ENCODE results near the gene EGLN2. TPM values are rescaled to one million over a fixed set of nuclear protein-coding genes. Genes with fewer than 3 reads are reported as not detected.

The EGLN2 gene
- total and polyA plus RNA-seq, 10 of the 15 experiments (the other 5 are each of a cell fraction or from before 2014, with no cell fraction given) = 8.6 to 93.0 (median 66.8) TPM

DNA sequence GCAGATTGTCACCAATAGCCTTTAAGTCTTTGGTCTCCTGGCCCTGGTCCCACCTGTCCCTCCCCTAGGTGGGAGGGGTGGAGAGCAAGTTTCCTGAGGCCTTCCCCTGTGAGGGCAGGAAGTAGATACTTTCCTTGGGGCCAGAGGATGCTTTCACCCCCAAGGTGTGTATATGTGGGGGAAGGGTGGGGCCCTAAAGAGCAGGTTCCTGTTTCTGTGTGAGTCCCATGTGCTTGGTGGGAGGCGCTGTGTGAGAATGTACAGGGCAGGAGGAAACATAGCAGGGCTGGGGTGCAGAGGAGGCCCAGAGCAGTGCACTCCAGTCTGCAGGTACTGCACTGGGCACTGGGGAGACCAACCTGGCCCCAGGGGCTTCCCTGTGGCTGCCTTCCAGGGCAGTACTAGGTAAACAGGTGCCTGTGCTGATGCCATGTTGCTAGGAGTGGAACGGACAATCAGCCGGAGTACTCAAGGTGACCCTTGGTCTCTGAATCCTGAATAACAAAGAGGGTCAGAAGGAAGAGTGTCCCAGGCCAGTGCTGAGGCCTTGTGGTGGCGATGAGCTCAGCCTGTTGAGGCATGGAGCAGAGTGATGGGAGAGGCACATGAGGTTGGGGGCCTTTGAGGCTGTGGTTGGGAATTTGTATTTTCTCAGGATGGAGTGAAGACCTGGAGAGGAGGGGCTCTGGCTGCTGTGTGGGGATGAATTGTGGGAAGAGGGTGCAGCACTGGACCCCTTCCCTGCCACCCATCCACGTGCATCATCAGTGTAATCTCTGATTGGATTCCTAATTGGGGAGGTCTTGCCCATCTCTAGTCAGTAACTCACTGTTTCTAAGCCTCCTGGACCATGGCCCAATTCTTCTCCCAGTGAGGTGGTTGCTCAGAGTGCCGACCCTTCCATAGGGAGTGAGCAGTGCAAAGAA lies 5.1 kb downstream of the EGLN2 start (continued):
- TF ChIP-seq, protein P1, sequence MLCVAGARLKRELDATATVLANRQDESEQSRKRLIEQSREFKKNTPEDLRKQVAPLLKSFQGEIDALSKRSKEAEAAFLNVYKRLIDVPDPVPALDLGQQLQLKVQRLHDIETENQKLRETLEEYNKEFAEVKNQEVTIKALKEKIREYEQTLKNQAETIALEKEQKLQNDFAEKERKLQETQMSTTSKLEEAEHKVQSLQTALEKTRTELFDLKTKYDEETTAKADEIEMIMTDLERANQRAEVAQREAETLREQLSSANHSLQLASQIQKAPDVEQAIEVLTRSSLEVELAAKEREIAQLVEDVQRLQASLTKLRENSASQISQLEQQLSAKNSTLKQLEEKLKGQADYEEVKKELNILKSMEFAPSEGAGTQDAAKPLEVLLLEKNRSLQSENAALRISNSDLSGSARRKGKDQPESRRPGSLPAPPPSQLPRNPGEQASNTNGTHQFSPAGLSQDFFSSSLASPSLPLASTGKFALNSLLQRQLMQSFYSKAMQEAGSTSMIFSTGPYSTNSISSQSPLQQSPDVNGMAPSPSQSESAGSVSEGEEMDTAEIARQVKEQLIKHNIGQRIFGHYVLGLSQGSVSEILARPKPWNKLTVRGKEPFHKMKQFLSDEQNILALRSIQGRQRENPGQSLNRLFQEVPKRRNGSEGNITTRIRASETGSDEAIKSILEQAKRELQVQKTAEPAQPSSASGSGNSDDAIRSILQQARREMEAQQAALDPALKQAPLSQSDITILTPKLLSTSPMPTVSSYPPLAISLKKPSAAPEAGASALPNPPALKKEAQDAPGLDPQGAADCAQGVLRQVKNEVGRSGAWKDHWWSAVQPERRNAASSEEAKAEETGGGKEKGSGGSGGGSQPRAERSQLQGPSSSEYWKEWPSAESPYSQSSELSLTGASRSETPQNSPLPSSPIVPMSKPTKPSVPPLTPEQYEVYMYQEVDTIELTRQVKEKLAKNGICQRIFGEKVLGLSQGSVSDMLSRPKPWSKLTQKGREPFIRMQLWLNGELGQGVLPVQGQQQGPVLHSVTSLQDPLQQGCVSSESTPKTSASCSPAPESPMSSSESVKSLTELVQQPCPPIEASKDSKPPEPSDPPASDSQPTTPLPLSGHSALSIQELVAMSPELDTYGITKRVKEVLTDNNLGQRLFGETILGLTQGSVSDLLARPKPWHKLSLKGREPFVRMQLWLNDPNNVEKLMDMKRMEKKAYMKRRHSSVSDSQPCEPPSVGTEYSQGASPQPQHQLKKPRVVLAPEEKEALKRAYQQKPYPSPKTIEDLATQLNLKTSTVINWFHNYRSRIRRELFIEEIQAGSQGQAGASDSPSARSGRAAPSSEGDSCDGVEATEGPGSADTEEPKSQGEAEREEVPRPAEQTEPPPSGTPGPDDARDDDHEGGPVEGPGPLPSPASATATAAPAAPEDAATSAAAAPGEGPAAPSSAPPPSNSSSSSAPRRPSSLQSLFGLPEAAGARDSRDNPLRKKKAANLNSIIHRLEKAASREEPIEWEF (IDR thresholded peaks at IDR 0.05; ENCODE audit: insufficient replicate concordance, low read depth, low read length) = no peak
- peak; percentile 40; the same call in 1 of the 2 replicates for TF ChIP-seq IKZF1 (conservative IDR thresholded peaks at IDR 0.05)
- TF ChIP-seq NR2F1 (conservative IDR thresholded peaks at IDR 0.05) = no peak
- TF ChIP-seq HCFC1 (IDR thresholded peaks at IDR 0.05; ENCODE audit: low read length) = no peak
- no peak for TF ChIP-seq EZH2 (IDR thresholded peaks at IDR 0.05; ENCODE audit: borderline replicate concordance, control insufficient read depth, low read depth, low read length)
- TF ChIP-seq NBN (IDR thresholded peaks at IDR 0.05) = peak; percentile 31; the same call in 1 of the 2 replicates
- TF ChIP-seq, protein P2, sequence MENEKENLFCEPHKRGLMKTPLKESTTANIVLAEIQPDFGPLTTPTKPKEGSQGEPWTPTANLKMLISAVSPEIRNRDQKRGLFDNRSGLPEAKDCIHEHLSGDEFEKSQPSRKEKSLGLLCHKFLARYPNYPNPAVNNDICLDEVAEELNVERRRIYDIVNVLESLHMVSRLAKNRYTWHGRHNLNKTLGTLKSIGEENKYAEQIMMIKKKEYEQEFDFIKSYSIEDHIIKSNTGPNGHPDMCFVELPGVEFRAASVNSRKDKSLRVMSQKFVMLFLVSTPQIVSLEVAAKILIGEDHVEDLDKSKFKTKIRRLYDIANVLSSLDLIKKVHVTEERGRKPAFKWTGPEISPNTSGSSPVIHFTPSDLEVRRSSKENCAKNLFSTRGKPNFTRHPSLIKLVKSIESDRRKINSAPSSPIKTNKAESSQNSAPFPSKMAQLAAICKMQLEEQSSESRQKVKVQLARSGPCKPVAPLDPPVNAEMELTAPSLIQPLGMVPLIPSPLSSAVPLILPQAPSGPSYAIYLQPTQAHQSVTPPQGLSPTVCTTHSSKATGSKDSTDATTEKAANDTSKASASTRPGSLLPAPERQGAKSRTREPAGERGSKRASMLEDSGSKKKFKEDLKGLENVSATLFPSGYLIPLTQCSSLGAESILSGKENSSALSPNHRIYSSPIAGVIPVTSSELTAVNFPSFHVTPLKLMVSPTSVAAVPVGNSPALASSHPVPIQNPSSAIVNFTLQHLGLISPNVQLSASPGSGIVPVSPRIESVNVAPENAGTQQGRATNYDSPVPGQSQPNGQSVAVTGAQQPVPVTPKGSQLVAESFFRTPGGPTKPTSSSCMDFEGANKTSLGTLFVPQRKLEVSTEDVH (IDR thresholded peaks at IDR 0.05; ENCODE audit: low read depth, partially characterized antibody) = no peak
- TF ChIP-seq ZNF217 (IDR thresholded peaks at IDR 0.05) = no peak
- TF ChIP-seq MEF2B (IDR thresholded peaks at IDR 0.05; ENCODE audit: partially characterized antibody, poor library complexity, severe bottlenecking) = no peak
- TF ChIP-seq, protein P3, sequence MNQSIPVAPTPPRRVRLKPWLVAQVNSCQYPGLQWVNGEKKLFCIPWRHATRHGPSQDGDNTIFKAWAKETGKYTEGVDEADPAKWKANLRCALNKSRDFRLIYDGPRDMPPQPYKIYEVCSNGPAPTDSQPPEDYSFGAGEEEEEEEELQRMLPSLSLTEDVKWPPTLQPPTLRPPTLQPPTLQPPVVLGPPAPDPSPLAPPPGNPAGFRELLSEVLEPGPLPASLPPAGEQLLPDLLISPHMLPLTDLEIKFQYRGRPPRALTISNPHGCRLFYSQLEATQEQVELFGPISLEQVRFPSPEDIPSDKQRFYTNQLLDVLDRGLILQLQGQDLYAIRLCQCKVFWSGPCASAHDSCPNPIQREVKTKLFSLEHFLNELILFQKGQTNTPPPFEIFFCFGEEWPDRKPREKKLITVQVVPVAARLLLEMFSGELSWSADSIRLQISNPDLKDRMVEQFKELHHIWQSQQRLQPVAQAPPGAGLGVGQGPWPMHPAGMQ (IDR thresholded peaks at IDR 0.05; ENCODE audit: borderline replicate concordance) = no peak
- no peak for TF ChIP-seq HDAC2 (IDR thresholded peaks at IDR 0.05)
- no peak for TF ChIP-seq MYB (IDR thresholded peaks at IDR 0.05; ENCODE audit: borderline replicate concordance, low read depth, low read length)
- TF ChIP-seq, protein P4, sequence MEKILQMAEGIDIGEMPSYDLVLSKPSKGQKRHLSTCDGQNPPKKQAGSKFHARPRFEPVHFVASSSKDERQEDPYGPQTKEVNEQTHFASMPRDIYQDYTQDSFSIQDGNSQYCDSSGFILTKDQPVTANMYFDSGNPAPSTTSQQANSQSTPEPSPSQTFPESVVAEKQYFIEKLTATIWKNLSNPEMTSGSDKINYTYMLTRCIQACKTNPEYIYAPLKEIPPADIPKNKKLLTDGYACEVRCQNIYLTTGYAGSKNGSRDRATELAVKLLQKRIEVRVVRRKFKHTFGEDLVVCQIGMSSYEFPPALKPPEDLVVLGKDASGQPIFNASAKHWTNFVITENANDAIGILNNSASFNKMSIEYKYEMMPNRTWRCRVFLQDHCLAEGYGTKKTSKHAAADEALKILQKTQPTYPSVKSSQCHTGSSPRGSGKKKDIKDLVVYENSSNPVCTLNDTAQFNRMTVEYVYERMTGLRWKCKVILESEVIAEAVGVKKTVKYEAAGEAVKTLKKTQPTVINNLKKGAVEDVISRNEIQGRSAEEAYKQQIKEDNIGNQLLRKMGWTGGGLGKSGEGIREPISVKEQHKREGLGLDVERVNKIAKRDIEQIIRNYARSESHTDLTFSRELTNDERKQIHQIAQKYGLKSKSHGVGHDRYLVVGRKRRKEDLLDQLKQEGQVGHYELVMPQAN (conservative IDR thresholded peaks at IDR 0.05) = no peak
- no peak for TF ChIP-seq SREBF1 (IDR thresholded peaks at IDR 0.05; ENCODE audit: low read length)
- TF ChIP-seq NRF1 (conservative IDR thresholded peaks at IDR 0.05; ENCODE audit: low read depth, low read length) = no peak
- TF ChIP-seq, protein P5, sequence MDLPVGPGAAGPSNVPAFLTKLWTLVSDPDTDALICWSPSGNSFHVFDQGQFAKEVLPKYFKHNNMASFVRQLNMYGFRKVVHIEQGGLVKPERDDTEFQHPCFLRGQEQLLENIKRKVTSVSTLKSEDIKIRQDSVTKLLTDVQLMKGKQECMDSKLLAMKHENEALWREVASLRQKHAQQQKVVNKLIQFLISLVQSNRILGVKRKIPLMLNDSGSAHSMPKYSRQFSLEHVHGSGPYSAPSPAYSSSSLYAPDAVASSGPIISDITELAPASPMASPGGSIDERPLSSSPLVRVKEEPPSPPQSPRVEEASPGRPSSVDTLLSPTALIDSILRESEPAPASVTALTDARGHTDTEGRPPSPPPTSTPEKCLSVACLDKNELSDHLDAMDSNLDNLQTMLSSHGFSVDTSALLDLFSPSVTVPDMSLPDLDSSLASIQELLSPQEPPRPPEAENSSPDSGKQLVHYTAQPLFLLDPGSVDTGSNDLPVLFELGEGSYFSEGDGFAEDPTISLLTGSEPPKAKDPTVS (IDR thresholded peaks at IDR 0.05; ENCODE audit: low read depth, low read length) = no peak
